ENCODE results near the gene MEST. TPM values are rescaled to one million over a fixed set of nuclear protein-coding genes. Genes with fewer than 3 reads are reported as not detected.

MEST gene
- total RNA-seq, 1 donor from 2014 or later: 72.2 TPM

GRCh38 chr7:130475776-130476175, 16.1 kb upstream of the MEST start:
- no peak for DNase-seq (ENCODE audit: low spot score)
- no peaks in the 10 kb centered on the region for H3K9me3 Mint-ChIP-seq (ENCODE audit: unreplicated experiment)
- H3K27me3 Mint-ChIP-seq (ENCODE audit: unreplicated experiment): no peaks in the 10 kb centered on the region
- no peaks in the 10 kb centered on the region for H3K4me1 Mint-ChIP-seq (ENCODE audit: unreplicated experiment)
- no peak overlapping the region for H3K27ac Mint-ChIP-seq (ENCODE audit: unreplicated experiment)
- no peak for TF ChIP-seq CTCF (IDR thresholded peaks at IDR 0.05; ENCODE audit: unreplicated experiment)
- H3K36me3 Mint-ChIP-seq (ENCODE audit: low read depth, unreplicated experiment): no peaks in the 10 kb centered on the region
- no peak overlapping the region for H3K4me3 Mint-ChIP-seq (ENCODE audit: unreplicated experiment)

GRCh38 chr7:130476297-130477150, 15.4 kb upstream of the MEST start:
- H3K4me1 Mint-ChIP-seq (ENCODE audit: unreplicated experiment): no peaks in the 10 kb centered on the region
- no peak overlapping the region for H3K27ac Mint-ChIP-seq (ENCODE audit: unreplicated experiment)
- H3K4me3 Mint-ChIP-seq (ENCODE audit: unreplicated experiment): no peak overlapping the region
- no peak for DNase-seq (ENCODE audit: low spot score)
- no peak for TF ChIP-seq CTCF (IDR thresholded peaks at IDR 0.05; ENCODE audit: unreplicated experiment)
- H3K36me3 Mint-ChIP-seq (ENCODE audit: low read depth, unreplicated experiment): no peaks in the 10 kb centered on the region
- H3K27me3 Mint-ChIP-seq (ENCODE audit: unreplicated experiment): no peaks in the 10 kb centered on the region
- no peaks in the 10 kb centered on the region for H3K9me3 Mint-ChIP-seq (ENCODE audit: unreplicated experiment)

GRCh38 chr7:130478991-130479390, 12.9 kb upstream of the MEST start:
- Mint-ChIP-seq H3K9me3 (ENCODE audit: unreplicated experiment) (no peaks in the 10 kb centered on the region), H3K27ac (ENCODE audit: unreplicated experiment) (no peak overlapping the region), H3K4me3 (ENCODE audit: unreplicated experiment) (no peak overlapping the region), H3K4me1 (ENCODE audit: unreplicated experiment) (no peaks in the 10 kb centered on the region), H3K36me3 (ENCODE audit: low read depth, unreplicated experiment) (no peaks in the 10 kb centered on the region), H3K27me3 (ENCODE audit: unreplicated experiment) (no peaks in the 10 kb centered on the region)
- DNase-seq (ENCODE audit: low spot score): no peak
- no peak for TF ChIP-seq CTCF (IDR thresholded peaks at IDR 0.05; ENCODE audit: unreplicated experiment)

GRCh38 chr7:130479716-130480400, 12.0 kb upstream of the MEST start:
- H3K9me3 Mint-ChIP-seq (ENCODE audit: unreplicated experiment): no peaks in the 10 kb centered on the region
- no peaks in the 10 kb centered on the region for H3K27me3 Mint-ChIP-seq (ENCODE audit: unreplicated experiment)
- H3K36me3 Mint-ChIP-seq (ENCODE audit: low read depth, unreplicated experiment): no peaks in the 10 kb centered on the region
- no peak for TF ChIP-seq CTCF (IDR thresholded peaks at IDR 0.05; ENCODE audit: unreplicated experiment)
- DNase-seq (ENCODE audit: low spot score): no peak
- H3K4me3 Mint-ChIP-seq (ENCODE audit: unreplicated experiment): no peak overlapping the region
- H3K27ac Mint-ChIP-seq (ENCODE audit: unreplicated experiment): no peak overlapping the region
- no peaks in the 10 kb centered on the region for H3K4me1 Mint-ChIP-seq (ENCODE audit: unreplicated experiment)

- H3K27ac Mint-ChIP-seq (ENCODE audit: unreplicated experiment): no peak overlapping the region
These were observed 10.0 kb upstream of the MEST start for GRCh38 chr7:130481898-130482297.

More at GRCh38 chr7:130481898-130482297, 10.0 kb upstream of the MEST start:
- H3K4me1 Mint-ChIP-seq (ENCODE audit: unreplicated experiment): peaks cover 5% of the 10 kb centered on the region
- no peak for DNase-seq (ENCODE audit: low spot score)
- peaks cover 3% of the 10 kb centered on the region for H3K27me3 Mint-ChIP-seq (ENCODE audit: unreplicated experiment)
- H3K4me3 Mint-ChIP-seq (ENCODE audit: unreplicated experiment): no peak overlapping the region
- no peaks in the 10 kb centered on the region for H3K9me3 Mint-ChIP-seq (ENCODE audit: unreplicated experiment)
- TF ChIP-seq CTCF (IDR thresholded peaks at IDR 0.05; ENCODE audit: unreplicated experiment): no peak
- H3K36me3 Mint-ChIP-seq (ENCODE audit: low read depth, unreplicated experiment): peaks cover 3% of the 10 kb centered on the region

Data from endothelial cell (in vitro differentiated cells).